Testis (tissue), 3 donors: ENCODE results near the gene FOXO6. TPM values are rescaled to one million over a fixed set of nuclear protein-coding genes. Genes with fewer than 3 reads are reported as not detected.
A peak's percentile ranks its signal among the peaks of the same experiment; 100 is the strongest.

Source experiments
- DNase-seq: peaks from one replicate; pipeline ENCODE4 v3.0.0-alpha.2; 2019
- H3K27ac ChIP-seq, 2 donors: fragments of 200-600 bp; sonication (generic); one replicate each; pipeline ENCODE4 v1.5.1; 2019
- H3K27me3 ChIP-seq: fragments of 200-600 bp; sonication (generic); one replicate; pipeline ENCODE4 v1.5.1; 2019
- H3K36me3 ChIP-seq: fragments of 200-600 bp; sonication (generic); one replicate; pipeline ENCODE4 v1.5.1; 2017; ENCODE audit warnings: low read depth; ENCODE audit errors: missing control alignments
- H3K4me1 ChIP-seq: fragments of 200-600 bp; sonication (generic); one replicate; pipeline ENCODE4 v1.5.1; 2019
- H3K4me3 ChIP-seq, 2 donors: fragments of 200-600 bp; sonication (generic); one replicate each; pipeline ENCODE4 v1.5.1; 2017 to 2019
- H3K9me3 ChIP-seq: fragments of 200-600 bp; sonication (generic); one replicate; pipeline ENCODE4 v1.5.1; 2017
- CTCF ChIP-seq, 3 experiments: fragments of 450-650 bp in 2 of 3; fragments of 200-600 bp in 1 of 3; sonication (generic) in 1 of 3; IDR thresholded peaks; one replicate each; pipeline ENCODE4 v1.5.1; 2016 to 2019; ENCODE audit warnings: antibody characterized with exemption in 3 of 3, mild to moderate bottlenecking in 2 of 3, moderate library complexity in 1 of 3
- POLR2A ChIP-seq: fragments of 450-650 bp; IDR thresholded peaks from one replicate; pipeline ENCODE4 v1.6.1; 2017; ENCODE audit warnings: antibody characterized with exemption, mild to moderate bottlenecking, moderate library complexity
- WGBS, 2 donors: methylation state at CpG; one replicate each; pipeline ENCODE4 v1.1.5; 2018; 5-methylcytosine and 5-hydroxymethylcytosine counted together
- intact Hi-C: fragments of 100-400 bp; cut with DNase I; formaldehyde crosslinking; loops from one replicate; pipeline ENCODE4 v1.15.1; 2023; ENCODE audit warnings: low total_unique reads
- polyA plus RNA-seq: library from polyadenylated mRNA; stranded (reverse); fragments of 350-450 nt; fragmentation: Illumina TruSeq; extraction: RNeasy Lipid Tissue Mini Kit (QIAGEN cat#74804); gene quantifications from one replicate; pipeline ENCODE4 v1.2.3, GENCODE V29; 2014; ENCODE audit warnings: low read depth, low replicate concordance; ENCODE audit not compliant: insufficient read depth
- total RNA-seq, 2 donors: library from RNA; depleted of rRNA; stranded (reverse); fragments of >200 nt; gene quantifications; one replicate each; pipeline ENCODE4 v1.2.3, GENCODE V29; 2016

The FOXO6 gene
- total and polyA plus RNA-seq, 3 donors from 2014 or later: 2.4 to 4.5 (median 3.8) TPM

- Histone ChIP-seq H3K27me3 (no peaks in the 10 kb centered on the region), H3K4me1 (peaks cover 9% of the 10 kb centered on the region), H3K4me3 (peak overlapping the region; percentile 55 to 58), H3K27ac (no peak overlapping the region), H3K36me3 (no peaks in the 10 kb centered on the region), H3K9me3 (no peaks in the 10 kb centered on the region)
- 49 to 66% methylated on average over 12 of the region's 12 CpGs for WGBS, 2 donors
- DNase-seq: peak; percentile 14
- TF ChIP-seq CTCF (IDR thresholded peaks at IDR 0.05) (no peak), POLR2A (no peak)
- intact Hi-C loops: no loop called here
Measured at GRCh38 chr1:41360074-41360785, 1.0 kb upstream of the FOXO6 start.

GRCh38 chr1:41361495-41362356 is 492 bp downstream of the FOXO6 start:
- intact Hi-C loops: no loop called here
- H3K27me3 ChIP-seq: no peaks in the 10 kb centered on the region
- WGBS, 2 donors: 0% methylated on average over 4 to 70 of the region's 113 CpGs
- H3K9me3 ChIP-seq: no peaks in the 10 kb centered on the region
- H3K4me3 ChIP-seq: peak overlapping the region; percentile 55 to 58
- DNase-seq: no peak
- H3K4me1 ChIP-seq: peaks cover 22% of the 10 kb centered on the region
- no peak for TF ChIP-seq CTCF (IDR thresholded peaks at IDR 0.05)
- no peak for TF ChIP-seq POLR2A
- H3K36me3 ChIP-seq: no peaks in the 10 kb centered on the region
- peak overlapping the region in 1 of 2 donors; percentile 50 for H3K27ac ChIP-seq

DNA sequence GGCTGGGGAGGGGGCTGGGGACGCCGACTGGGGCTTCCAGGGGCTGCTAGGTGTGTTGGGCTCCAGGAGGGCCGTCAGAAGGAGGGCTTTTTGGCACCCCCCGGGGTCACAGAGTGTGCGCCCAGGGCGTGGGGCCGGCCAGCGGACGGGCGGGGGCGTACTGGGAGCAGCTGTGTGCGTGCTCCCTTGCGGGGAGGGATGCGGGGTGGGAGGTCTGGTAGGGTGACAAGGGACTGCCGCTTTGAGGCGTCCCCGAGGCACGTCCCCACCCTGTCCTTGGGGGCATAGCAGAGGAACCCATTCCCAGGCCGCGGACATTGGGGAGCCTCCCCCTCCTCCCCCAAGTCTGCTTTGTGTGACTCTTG is 1.1 kb downstream of the FOXO6 start:
- H3K27me3 ChIP-seq: no peaks in the 10 kb centered on the region
- H3K9me3 ChIP-seq: no peaks in the 10 kb centered on the region
- peak overlapping the region in 1 of 2 donors; percentile 50 for H3K27ac ChIP-seq
- TF ChIP-seq POLR2A (no peak), CTCF (IDR thresholded peaks at IDR 0.05) (no peak)
- peak overlapping the region; percentile 55 to 58 for H3K4me3 ChIP-seq
- intact Hi-C loops: no loop called here
- WGBS, 2 donors: 1 to 3% methylated on average over 18 of the region's 20 CpGs
- peaks cover 26% of the 10 kb centered on the region for H3K4me1 ChIP-seq
- no peak for DNase-seq
- H3K36me3 ChIP-seq: no peaks in the 10 kb centered on the region

- peak overlapping the region in 1 of 2 donors; percentile 50 for H3K27ac ChIP-seq
- H3K9me3 ChIP-seq: no peaks in the 10 kb centered on the region
- peak overlapping the region in 1 of 2 donors; percentile 58 for H3K4me3 ChIP-seq
- no peaks in the 10 kb centered on the region for H3K27me3 ChIP-seq
- TF ChIP-seq CTCF (IDR thresholded peaks at IDR 0.05) (no peak), POLR2A (no peak)
- H3K36me3 ChIP-seq: no peaks in the 10 kb centered on the region
- WGBS, 2 donors: 28% methylated on average over 5 to 8 of the region's 8 CpGs
- peaks cover 26% of the 10 kb centered on the region for H3K4me1 ChIP-seq
- no peak for DNase-seq
- intact Hi-C loops: no loop called here
Measured at GRCh38 chr1:41362749-41363590, 1.7 kb downstream of the FOXO6 start.
